Measurements from ENCODE around the gene CYFIP2. TPM values are rescaled to one million over a fixed set of nuclear protein-coding genes. Genes with fewer than 3 reads are reported as not detected.
A peak's percentile ranks its signal among the peaks of the same experiment; 100 is the strongest.

The CYFIP2 gene
- total and polyA plus RNA-seq, 2 of the 13 experiments (the other 11 are each of a cell fraction or from before 2014, with no cell fraction given): 22.6 to 30.3 TPM

GRCh38 chr5:157290981-157291711 is 25.2 kb downstream of the CYFIP2 start (continued):
- TF ChIP-seq LBX2 (CRISPR knock-in tag; IDR thresholded peaks at IDR 0.05; ENCODE audit: borderline replicate concordance) (peak; percentile 44; the same call in 1 of the 2 replicates), ZNF816 (CRISPR knock-in tag; IDR thresholded peaks at IDR 0.05; ENCODE audit: borderline replicate concordance) (peak; percentile 80; the same call in 1 of the 2 replicates), HMGXB3 (CRISPR knock-in tag; IDR thresholded peaks at IDR 0.05; ENCODE audit: borderline replicate concordance) (peak; percentile 66), FOSL2 (CRISPR knock-in tag; IDR thresholded peaks at IDR 0.05) (peak; percentile 91), ZMYM4 (CRISPR knock-in tag; IDR thresholded peaks at IDR 0.05) (peak; percentile 98), CENPX (CRISPR knock-in tag; IDR thresholded peaks at IDR 0.05) (no peak), SMARCC2 (IDR thresholded peaks at IDR 0.05) (no peak), SRSF9 (IDR thresholded peaks at IDR 0.05; ENCODE audit: borderline replicate concordance, insufficient read depth, low read depth, low read length, poor library complexity, severe bottlenecking) (no peak), JARID2 (CRISPR knock-in tag; IDR thresholded peaks at IDR 0.05; ENCODE audit: insufficient replicate concordance) (peak; percentile 82), ZNF503 (CRISPR knock-in tag; IDR thresholded peaks at IDR 0.05) (peak; percentile 59), ZNF256 (CRISPR knock-in tag; conservative IDR thresholded peaks at IDR 0.05) (no peak), ZFP1 (CRISPR knock-in tag; IDR thresholded peaks at IDR 0.05) (peak; percentile 94), ZNF703 (CRISPR knock-in tag; IDR thresholded peaks at IDR 0.05; ENCODE audit: borderline replicate concordance) (no peak), ATF6 (CRISPR knock-in tag; conservative IDR thresholded peaks at IDR 0.05) (0 out of 2 replicates have a peak, but pooled peaks have one; percentile 40), NFATC3 (CRISPR knock-in tag; IDR thresholded peaks at IDR 0.05) (no peak)
- TF ChIP-seq, protein P1, sequence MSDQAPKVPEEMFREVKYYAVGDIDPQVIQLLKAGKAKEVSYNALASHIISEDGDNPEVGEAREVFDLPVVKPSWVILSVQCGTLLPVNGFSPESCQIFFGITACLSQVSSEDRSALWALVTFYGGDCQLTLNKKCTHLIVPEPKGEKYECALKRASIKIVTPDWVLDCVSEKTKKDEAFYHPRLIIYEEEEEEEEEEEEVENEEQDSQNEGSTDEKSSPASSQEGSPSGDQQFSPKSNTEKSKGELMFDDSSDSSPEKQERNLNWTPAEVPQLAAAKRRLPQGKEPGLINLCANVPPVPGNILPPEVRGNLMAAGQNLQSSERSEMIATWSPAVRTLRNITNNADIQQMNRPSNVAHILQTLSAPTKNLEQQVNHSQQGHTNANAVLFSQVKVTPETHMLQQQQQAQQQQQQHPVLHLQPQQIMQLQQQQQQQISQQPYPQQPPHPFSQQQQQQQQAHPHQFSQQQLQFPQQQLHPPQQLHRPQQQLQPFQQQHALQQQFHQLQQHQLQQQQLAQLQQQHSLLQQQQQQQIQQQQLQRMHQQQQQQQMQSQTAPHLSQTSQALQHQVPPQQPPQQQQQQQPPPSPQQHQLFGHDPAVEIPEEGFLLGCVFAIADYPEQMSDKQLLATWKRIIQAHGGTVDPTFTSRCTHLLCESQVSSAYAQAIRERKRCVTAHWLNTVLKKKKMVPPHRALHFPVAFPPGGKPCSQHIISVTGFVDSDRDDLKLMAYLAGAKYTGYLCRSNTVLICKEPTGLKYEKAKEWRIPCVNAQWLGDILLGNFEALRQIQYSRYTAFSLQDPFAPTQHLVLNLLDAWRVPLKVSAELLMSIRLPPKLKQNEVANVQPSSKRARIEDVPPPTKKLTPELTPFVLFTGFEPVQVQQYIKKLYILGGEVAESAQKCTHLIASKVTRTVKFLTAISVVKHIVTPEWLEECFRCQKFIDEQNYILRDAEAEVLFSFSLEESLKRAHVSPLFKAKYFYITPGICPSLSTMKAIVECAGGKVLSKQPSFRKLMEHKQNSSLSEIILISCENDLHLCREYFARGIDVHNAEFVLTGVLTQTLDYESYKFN (CRISPR knock-in tag; conservative IDR thresholded peaks at IDR 0.05): peak; percentile 97
